Measurements from ENCODE around the gene PRMT1. TPM values are rescaled to one million over a fixed set of nuclear protein-coding genes. Genes with fewer than 3 reads are reported as not detected.

The PRMT1 gene
- total RNA-seq, 2 experiments from 2014 or later: 380 to 394 TPM

DNA sequence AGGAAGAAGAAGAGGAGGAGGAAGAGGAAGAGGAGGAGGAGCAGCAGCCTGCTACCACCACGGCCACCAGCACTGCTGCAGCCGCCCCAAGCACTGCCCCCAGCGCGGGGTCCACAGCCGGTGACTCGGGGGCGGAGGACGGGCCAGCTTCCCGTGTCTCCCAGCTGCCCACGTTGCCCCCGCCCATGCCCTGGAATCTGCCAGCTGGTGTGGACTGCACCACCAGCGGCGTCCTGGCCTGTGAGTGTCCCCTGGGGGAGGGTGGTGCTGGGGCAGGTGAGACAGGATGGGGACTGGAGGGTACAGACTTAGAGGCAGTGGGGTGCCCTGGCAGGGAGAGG, 23.6 kb upstream of the PRMT1 start:
- H3K27ac Mint-ChIP-seq: no peak overlapping the region
- H3K27me3 Mint-ChIP-seq (ENCODE audit: low read depth): no peaks in the 10 kb centered on the region
- H3K4me3 Mint-ChIP-seq: no peak overlapping the region
- no peak for DNase-seq
- intact Hi-C loops (cut with micrococcal nuclease): no loop called here
- H3K36me3 Mint-ChIP-seq (ENCODE audit: low read depth): peaks cover 19% of the 10 kb centered on the region
- no peaks in the 10 kb centered on the region for H3K4me1 Mint-ChIP-seq (ENCODE audit: low read depth)
- CTCF ChIA-PET: no interaction called here
- no peaks in the 10 kb centered on the region for H3K9me3 Mint-ChIP-seq

DNA sequence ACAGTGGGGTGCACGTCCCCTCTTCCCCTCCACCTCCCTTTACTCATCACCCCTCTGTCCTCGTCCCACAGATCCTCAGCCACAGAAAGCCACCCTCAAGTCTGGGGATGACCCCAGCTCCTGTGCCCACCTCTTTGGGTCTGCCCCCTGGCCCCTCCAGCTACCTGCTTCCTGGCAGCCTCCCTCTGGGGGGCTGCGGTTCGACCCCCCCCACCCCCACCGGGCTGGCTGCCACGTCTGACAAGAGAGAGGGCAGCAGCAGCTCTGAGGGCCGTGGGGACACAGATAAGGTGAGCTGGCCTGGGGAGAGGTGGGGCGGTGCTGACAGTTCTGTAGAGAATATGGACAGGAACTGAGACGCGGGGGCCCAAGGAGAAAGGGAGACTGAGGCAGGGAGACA, 22.5 kb upstream of the PRMT1 start:
- Mint-ChIP-seq H3K27ac (no peak overlapping the region), H3K27me3 (ENCODE audit: low read depth) (no peaks in the 10 kb centered on the region), H3K36me3 (ENCODE audit: low read depth) (peaks cover 19% of the 10 kb centered on the region), H3K9me3 (no peaks in the 10 kb centered on the region), H3K4me3 (no peak overlapping the region), H3K4me1 (ENCODE audit: low read depth) (no peaks in the 10 kb centered on the region)
- DNase-seq: no peak
- CTCF ChIA-PET: no interaction called here
- intact Hi-C loops (cut with micrococcal nuclease): no loop called here

DNA sequence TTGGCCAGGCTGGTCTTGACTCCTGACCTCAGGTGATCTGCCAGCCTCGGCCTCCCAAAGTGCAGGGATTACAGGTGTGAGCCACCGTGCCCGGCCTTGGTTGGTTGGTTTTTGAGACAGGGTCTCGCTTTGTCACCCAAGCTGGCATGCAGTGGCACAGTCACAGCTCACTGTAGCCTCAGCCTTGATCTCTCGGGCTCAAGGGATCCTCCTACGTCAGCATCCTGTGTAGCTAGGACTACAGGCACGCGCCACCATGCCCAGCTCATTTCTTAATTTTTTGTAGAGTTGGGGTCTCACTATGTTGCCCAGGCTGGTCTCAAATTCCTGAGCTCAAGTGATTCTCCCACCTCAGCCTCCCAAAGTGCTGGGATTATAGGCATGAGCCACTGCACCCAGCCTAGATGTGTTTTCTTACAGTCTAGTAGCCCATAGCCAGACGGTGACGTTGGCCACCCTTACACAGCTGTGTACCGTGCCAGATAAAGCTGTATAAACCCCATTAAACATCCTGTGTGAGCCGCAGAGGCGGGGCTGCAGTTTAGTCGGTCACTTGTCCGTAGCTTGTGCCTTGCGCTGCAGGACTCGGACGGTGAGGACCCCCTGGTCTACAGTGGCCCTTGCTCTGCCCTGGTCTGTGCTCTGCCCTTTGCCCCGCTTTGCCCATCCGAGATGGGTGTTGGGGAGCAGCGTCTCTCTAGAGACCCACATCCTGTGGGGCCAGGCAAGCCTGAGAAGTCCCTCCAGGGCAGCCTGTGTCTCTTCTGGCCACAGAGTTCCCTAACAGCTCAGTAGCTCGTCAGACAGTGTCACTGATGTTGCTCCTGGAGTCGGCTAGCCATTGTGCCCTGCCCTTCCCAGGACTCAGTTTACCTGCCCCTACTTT, 21.3 kb upstream of the PRMT1 start:
- Mint-ChIP-seq H3K4me1 (ENCODE audit: low read depth) (peaks cover 5% of the 10 kb centered on the region), H3K27ac (no peak overlapping the region), H3K9me3 (no peaks in the 10 kb centered on the region), H3K36me3 (ENCODE audit: low read depth) (peaks cover 23% of the 10 kb centered on the region), H3K4me3 (no peak overlapping the region), H3K27me3 (ENCODE audit: low read depth) (no peaks in the 10 kb centered on the region)
- intact Hi-C loops (cut with micrococcal nuclease): no loop called here
- CTCF ChIA-PET: interaction anchor here (0.8 kb wide), 1 partner anchor 25 kb away, joined by 3 read pairs; no protein-coding TSS in a partner anchor
- no peak for DNase-seq

DNA sequence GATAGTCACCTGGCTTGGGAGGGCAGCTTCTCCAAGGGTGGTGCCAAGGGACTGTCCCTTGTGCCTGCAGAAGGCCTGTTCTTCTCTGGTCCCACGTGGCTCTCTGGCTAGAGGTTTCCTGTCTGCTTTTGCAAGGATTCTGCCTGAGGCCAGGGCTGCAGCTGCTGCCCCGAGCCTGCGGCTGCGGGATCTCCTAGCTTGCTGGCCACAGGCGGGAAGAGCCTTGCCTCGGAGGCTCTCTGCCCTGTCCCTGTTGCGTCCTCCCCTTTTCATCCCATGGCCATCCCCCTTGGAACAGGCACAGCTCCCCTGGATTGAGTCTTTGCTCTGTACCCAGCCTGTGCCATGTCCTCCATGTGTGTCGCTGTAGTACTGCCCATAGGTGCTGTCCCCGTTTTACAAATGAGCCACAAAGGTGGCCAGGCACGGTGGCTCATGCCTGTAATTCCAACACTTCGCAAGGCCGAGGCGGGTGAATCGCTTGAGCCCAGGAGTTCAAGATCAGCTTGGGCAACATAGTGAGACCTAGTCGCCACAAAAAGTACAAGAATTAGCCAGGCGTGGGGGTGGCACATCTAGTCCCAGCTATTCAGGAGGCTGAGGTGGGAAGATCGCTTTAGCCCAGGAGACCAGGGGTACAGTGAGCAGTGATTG, 20.5 kb upstream of the PRMT1 start:
- Mint-ChIP-seq H3K36me3 (ENCODE audit: low read depth) (peaks cover 27% of the 10 kb centered on the region), H3K27me3 (ENCODE audit: low read depth) (no peaks in the 10 kb centered on the region), H3K4me3 (no peak overlapping the region), H3K4me1 (ENCODE audit: low read depth) (peaks cover 5% of the 10 kb centered on the region), H3K9me3 (no peaks in the 10 kb centered on the region), H3K27ac (no peak overlapping the region)
- CTCF ChIA-PET: interaction anchor here (0.8 kb wide), 1 partner anchor 24 kb away, joined by 3 read pairs; no protein-coding TSS in a partner anchor
- DNase-seq: no peak
- intact Hi-C loops (cut with micrococcal nuclease): no loop called here

DNA sequence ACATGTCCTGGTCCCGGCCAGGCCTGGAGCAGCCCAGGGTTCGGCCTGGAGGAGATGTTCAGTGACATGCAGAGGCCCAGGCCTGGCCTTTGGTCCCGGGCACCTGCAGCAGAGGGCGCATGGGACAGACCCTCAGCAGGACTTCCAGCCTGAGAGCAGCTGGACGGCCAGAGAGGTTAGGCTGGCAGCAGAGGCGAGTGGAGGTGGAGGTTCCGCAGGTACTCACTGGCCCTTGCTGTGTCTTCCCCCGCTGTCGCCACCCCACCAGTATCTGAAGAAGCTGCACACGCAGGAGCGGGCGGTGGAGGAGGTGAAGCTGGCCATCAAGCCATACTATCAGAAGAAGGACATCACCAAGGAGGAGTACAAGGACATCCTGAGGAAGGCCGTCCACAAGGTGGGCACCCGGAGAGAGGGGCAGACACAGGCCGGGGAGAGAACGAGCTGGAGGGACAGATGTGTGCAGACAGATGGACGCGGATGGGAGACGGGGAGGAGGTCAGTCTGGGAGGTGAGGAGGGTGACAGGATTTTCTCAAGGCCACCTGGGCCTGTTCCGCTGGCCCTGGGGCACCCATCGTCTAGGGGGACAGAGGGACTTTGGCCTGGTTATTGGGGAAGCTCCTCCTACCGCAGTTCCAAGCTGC, 19.5 kb upstream of the PRMT1 start:
- Mint-ChIP-seq H3K27me3 (ENCODE audit: low read depth) (no peaks in the 10 kb centered on the region), H3K4me1 (ENCODE audit: low read depth) (peaks cover 7% of the 10 kb centered on the region), H3K27ac (no peak overlapping the region), H3K9me3 (no peaks in the 10 kb centered on the region), H3K4me3 (no peak overlapping the region), H3K36me3 (ENCODE audit: low read depth) (peaks cover 29% of the 10 kb centered on the region)
- DNase-seq: no peak
- intact Hi-C loops (cut with micrococcal nuclease): no loop called here
- CTCF ChIA-PET: no interaction called here

DNA sequence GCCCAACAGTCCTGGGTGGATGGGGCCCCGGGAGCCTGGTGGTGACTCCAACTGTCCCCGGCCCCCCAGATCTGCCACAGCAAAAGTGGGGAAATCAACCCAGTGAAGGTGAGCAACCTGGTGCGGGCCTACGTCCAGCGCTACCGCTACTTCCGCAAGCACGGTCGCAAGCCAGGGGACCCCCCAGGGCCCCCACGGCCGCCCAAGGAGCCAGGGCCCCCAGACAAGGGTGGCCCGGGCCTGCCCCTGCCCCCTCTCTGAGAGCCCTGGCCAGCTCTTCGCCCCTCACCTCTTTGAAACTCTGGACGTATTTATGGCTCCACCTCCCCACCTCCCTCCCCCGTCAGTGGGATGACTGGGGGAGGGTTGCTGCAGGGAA, 18.9 kb upstream of the PRMT1 start:
- Mint-ChIP-seq H3K36me3 (ENCODE audit: low read depth) (peaks cover 31% of the 10 kb centered on the region), H3K9me3 (no peaks in the 10 kb centered on the region), H3K4me1 (ENCODE audit: low read depth) (peaks cover 12% of the 10 kb centered on the region), H3K4me3 (no peak overlapping the region), H3K27ac (no peak overlapping the region), H3K27me3 (ENCODE audit: low read depth) (no peaks in the 10 kb centered on the region)
- DNase-seq: no peak
- CTCF ChIA-PET: no interaction called here
- intact Hi-C loops (cut with micrococcal nuclease): no loop called here

DNA sequence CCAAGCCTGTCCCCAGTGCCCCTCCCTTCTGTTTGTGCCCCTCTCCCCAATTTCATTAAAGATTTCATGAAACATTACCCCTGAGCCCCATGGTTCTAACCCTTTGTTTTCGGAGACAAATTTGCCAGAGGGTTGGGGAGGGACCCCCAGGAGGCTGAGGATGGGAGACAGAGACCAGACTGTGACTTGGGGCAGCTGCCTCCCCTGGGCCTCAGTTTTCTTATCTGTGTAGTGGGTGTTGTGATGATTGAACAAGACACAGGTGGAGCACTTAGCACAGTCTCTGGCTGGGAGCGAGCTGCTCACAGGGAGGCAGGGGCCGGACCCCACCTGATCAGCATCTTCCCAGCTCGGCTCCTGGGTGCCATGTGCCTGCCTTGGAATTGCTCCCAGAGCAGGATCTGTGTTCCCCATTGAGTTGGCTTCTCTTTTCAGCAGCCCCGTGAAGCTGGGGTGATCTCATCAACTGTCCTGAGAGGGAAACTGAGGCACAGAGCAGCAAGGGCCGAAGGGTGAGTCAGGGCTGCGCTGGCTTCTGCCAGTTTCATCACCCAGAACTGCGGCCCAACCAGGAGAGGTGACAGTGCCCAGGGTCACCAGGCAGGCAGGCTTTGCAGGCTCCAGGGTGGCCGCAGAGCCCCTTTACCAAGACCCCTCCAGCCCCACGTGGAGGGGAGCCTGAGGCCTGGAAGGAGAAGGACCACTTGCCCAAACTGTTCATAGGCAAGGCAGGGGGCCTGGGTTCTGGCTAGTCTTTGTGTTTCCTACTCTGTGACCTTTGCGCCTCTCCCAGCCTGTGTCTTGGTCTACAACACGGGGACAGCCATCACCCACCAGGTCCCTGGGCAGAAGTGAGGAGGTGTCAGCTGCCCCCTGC, 18.3 kb upstream of the PRMT1 start:
- H3K9me3 Mint-ChIP-seq: no peaks in the 10 kb centered on the region
- intact Hi-C loops (cut with micrococcal nuclease): no loop called here
- CTCF ChIA-PET: interaction anchor here (1.7 kb wide), 1 partner anchor 14 kb away, joined by 4 read pairs; no protein-coding TSS in a partner anchor
- H3K36me3 Mint-ChIP-seq (ENCODE audit: low read depth): peaks cover 29% of the 10 kb centered on the region
- H3K4me1 Mint-ChIP-seq (ENCODE audit: low read depth): peaks cover 19% of the 10 kb centered on the region
- DNase-seq: no peak
- H3K27me3 Mint-ChIP-seq (ENCODE audit: low read depth): no peaks in the 10 kb centered on the region
- no peak overlapping the region for H3K4me3 Mint-ChIP-seq
- H3K27ac Mint-ChIP-seq: no peak overlapping the region

DNA sequence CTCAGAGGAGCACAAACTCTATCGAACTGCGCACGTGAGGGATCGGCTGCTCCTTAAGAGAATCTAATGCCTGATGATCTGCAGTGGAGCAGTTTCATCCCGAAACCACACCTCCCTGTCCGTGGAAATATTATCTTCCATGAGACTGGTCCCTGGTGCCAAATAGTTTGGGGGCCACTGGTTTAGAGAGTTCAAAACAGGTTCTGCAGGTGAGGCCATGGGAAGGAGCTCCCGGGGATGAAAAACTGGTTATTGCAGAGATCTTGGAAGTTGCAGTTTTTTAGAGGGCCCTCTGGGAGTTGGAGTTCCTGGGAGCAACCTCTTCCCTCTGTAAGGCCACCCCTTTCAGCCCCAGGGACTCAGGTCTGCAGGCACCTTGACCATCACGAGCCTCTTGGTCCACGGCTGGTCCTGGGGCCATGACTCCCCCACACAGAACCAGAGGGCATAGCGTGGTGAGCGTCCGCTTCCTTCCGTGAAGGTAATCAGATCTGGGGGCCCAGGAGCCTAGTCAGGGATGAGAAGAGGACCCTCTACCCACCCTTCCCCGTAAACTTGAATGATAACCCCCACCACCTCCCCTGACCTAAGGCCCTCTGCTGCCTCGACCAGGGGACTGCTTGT, 16.6 kb upstream of the PRMT1 start:
- peaks cover 27% of the 10 kb centered on the region for H3K36me3 Mint-ChIP-seq (ENCODE audit: low read depth)
- CTCF ChIA-PET: interaction anchor here (0.7 to 1.7 kb wide), 2 partner anchors 13 to 18 kb away, joined by 3 to 4 read pairs; no protein-coding TSS in a partner anchor

DNA sequence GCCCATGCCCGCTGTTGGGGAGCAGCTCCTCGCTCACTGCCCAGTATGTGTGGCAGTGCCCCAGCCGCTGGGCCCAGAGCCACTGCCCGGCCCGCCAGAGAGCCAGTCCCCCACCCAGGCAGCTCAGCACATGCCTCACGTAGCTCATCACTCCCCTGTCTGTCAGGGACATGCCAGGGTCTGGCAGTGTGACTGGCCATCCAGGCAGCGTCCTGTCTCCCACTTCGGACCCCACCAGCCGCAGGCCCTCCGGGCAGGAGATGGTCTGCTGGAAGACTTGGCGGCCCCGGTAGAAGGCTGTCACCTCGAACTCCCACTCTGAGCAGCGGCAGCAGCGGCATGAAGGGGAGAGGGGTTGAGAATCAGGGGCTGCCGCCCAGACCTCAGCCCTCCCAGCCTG, 15.1 kb upstream of the PRMT1 start:
- H3K27me3 Mint-ChIP-seq (ENCODE audit: low read depth): no peaks in the 10 kb centered on the region
- H3K4me3 Mint-ChIP-seq: no peak overlapping the region
- CTCF ChIA-PET: no interaction called here
- peaks cover 30% of the 10 kb centered on the region for H3K4me1 Mint-ChIP-seq (ENCODE audit: low read depth)
- peaks cover 22% of the 10 kb centered on the region for H3K36me3 Mint-ChIP-seq (ENCODE audit: low read depth)
- no peaks in the 10 kb centered on the region for H3K9me3 Mint-ChIP-seq
- H3K27ac Mint-ChIP-seq: no peak overlapping the region
- DNase-seq: no peak
- intact Hi-C loops (cut with micrococcal nuclease): no loop called here

More for the DNA sequence above, 16.6 kb upstream of the PRMT1 start:
- H3K27ac Mint-ChIP-seq: no peak overlapping the region
- H3K4me1 Mint-ChIP-seq (ENCODE audit: low read depth): peaks cover 25% of the 10 kb centered on the region
- H3K9me3 Mint-ChIP-seq: no peaks in the 10 kb centered on the region
- DNase-seq: no peak
- no peaks in the 10 kb centered on the region for H3K27me3 Mint-ChIP-seq (ENCODE audit: low read depth)
- no peak overlapping the region for H3K4me3 Mint-ChIP-seq
- intact Hi-C loops (cut with micrococcal nuclease): no loop called here

DNA sequence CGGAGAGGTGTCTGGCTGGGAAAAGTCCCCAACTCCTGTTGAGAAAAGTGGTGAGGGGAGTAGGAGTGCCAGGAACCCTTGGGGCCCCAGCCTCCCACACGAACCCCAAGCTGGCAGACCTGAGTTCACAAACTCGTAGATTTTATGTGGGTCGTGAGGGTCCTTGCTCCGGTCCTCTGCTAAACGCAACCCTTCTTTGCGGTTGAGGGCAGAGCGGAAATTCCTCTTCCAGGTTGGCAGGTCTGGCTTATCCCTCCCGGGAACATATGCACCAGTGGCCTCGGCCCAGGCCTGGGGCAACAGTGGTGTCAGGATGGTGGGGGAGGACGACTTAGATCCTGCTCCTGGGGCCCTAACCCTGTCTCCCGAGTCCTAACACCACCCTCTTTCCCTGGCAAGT, 13.8 kb upstream of the PRMT1 start:
- CTCF ChIA-PET: interaction anchor here (1.2 to 2.2 kb wide), 4 partner anchors 10 to 20 kb away, joined by 3 to 8 read pairs (median 6); no protein-coding TSS in a partner anchor

DNA sequence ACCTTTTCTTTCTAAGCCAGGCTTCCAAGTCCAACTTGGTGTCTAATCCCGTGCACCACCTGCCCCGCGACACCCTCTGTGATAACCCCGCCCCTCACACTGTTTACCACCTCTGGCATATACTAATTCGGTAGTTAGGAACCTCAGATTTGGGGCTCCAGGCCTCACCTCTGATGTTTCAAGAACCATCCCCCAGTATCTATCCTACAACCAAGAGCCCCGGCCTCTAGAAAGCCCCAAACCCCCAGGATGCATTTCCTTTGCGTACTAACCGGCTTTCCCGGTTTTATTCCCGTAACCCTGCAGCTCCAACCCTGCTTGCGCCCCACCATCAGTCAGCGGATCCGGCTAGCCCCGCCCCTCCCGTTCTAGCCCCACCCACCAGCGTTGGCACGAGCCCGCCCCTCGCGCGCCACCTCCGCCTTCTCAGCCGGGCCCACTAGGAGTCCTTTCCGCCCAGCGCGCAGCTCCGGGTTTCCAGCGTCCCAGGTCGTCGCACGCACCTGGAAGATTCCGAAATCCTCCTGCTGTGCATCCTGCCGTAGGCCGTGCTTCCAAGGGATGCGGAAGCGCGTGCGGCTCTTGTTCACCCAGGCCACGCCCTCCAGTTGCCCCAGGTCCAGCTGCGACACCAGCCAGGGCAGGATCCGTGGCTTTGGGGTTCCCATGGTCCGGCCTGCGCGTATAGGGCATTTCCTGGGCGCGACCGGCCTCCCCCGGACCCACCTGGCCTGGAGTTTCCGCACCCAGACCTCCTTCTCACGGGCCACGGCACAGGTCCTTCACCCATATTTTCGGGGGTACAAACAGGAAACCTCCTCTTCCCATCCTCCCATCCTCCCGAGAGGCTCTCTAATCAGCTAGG, 12.7 kb upstream of the PRMT1 start:
- Mint-ChIP-seq H3K4me1 (ENCODE audit: low read depth) (peaks cover 36% of the 10 kb centered on the region), H3K27me3 (ENCODE audit: low read depth) (no peaks in the 10 kb centered on the region), H3K27ac (peak overlapping the region; percentile 93), H3K4me3 (peak overlapping the region; percentile 98), H3K36me3 (ENCODE audit: low read depth) (peaks cover 21% of the 10 kb centered on the region), H3K9me3 (no peaks in the 10 kb centered on the region)
- DNase-seq: peak; percentile 97
- CTCF ChIA-PET: interaction anchor here (0.9 to 2.2 kb wide), 6 partner anchors 9 to 53 kb away, joined by 3 to 8 read pairs (median 5); no protein-coding TSS in a partner anchor
- intact Hi-C loops (cut with micrococcal nuclease): loop anchor here (1.0 kb wide), 4 partner anchors 12 to 212 kb away; partner anchors contain the start of gene RRAS

More for the DNA sequence above, 13.8 kb upstream of the PRMT1 start:
- H3K36me3 Mint-ChIP-seq (ENCODE audit: low read depth): peaks cover 20% of the 10 kb centered on the region
- H3K4me1 Mint-ChIP-seq (ENCODE audit: low read depth): peaks cover 36% of the 10 kb centered on the region
- intact Hi-C loops (cut with micrococcal nuclease): no loop called here
- no peaks in the 10 kb centered on the region for H3K9me3 Mint-ChIP-seq
- no peak for DNase-seq
- H3K27ac Mint-ChIP-seq: peak overlapping the region; percentile 93
- peak overlapping the region; percentile 98 for H3K4me3 Mint-ChIP-seq
- no peaks in the 10 kb centered on the region for H3K27me3 Mint-ChIP-seq (ENCODE audit: low read depth)
